ENCODE results near the gene RAB21.

The RAB21 gene

GRCh38 chr12:71828813-71829212 lies 74.2 kb downstream of the RAB21 start:
- no peak for TF ChIP-seq CTCF (IDR thresholded peaks at IDR 0.05; ENCODE audit: insufficient read depth, low read depth, low read length, missing control alignments)
- H3K4me3 ChIP-seq (ENCODE audit: low read depth, low read length) = no peak overlapping the region
- no peak for DNase-seq (ENCODE audit: low read depth)

GRCh38 chr12:71837356-71837755 lies 82.7 kb downstream of the RAB21 start:
- H3K4me3 ChIP-seq (ENCODE audit: low read depth, low read length) = no peak overlapping the region
- DNase-seq (ENCODE audit: low read depth) = no peak
- no peak for TF ChIP-seq CTCF (IDR thresholded peaks at IDR 0.05; ENCODE audit: insufficient read depth, low read depth, low read length, missing control alignments)

- DNase-seq (ENCODE audit: low read depth) = peak; percentile 4
- TF ChIP-seq CTCF (IDR thresholded peaks at IDR 0.05; ENCODE audit: insufficient read depth, low read depth, low read length, missing control alignments) = no peak
- no peak overlapping the region for H3K4me3 ChIP-seq (ENCODE audit: low read depth, low read length)
Observed at GRCh38 chr12:71838231-71838630, 83.6 kb downstream of the RAB21 start.

- DNase-seq (ENCODE audit: low read depth) = no peak
- H3K4me3 ChIP-seq (ENCODE audit: low read depth, low read length) = peak overlapping the region; percentile 83
- no peak for TF ChIP-seq CTCF (IDR thresholded peaks at IDR 0.05; ENCODE audit: insufficient read depth, low read depth, low read length, missing control alignments)
Observed at GRCh38 chr12:71838676-71839075, 84.0 kb downstream of the RAB21 start.

- no peak for TF ChIP-seq CTCF (IDR thresholded peaks at IDR 0.05; ENCODE audit: insufficient read depth, low read depth, low read length, missing control alignments)
- DNase-seq (ENCODE audit: low read depth) = peak; percentile 13
- peak overlapping the region; percentile 83 for H3K4me3 ChIP-seq (ENCODE audit: low read depth, low read length)
Observed at GRCh38 chr12:71840231-71840847, 85.7 kb downstream of the RAB21 start.

- peak; percentile 25 for TF ChIP-seq CTCF (IDR thresholded peaks at IDR 0.05; ENCODE audit: insufficient read depth, low read depth, low read length, missing control alignments)
- DNase-seq (ENCODE audit: low read depth) = peak; percentile 18
- no peak overlapping the region for H3K4me3 ChIP-seq (ENCODE audit: low read depth, low read length)
Observed at GRCh38 chr12:71846322-71846940, 91.8 kb downstream of the RAB21 start.

GRCh38 chr12:71848212-71848611 lies 93.5 kb downstream of the RAB21 start:
- no peak for TF ChIP-seq CTCF (IDR thresholded peaks at IDR 0.05; ENCODE audit: insufficient read depth, low read depth, low read length, missing control alignments)
- DNase-seq (ENCODE audit: low read depth) = no peak
- H3K4me3 ChIP-seq (ENCODE audit: low read depth, low read length) = no peak overlapping the region

Measured in GM12865 (cell line).